Measurements from ENCODE around the gene PRLR.

DNA sequence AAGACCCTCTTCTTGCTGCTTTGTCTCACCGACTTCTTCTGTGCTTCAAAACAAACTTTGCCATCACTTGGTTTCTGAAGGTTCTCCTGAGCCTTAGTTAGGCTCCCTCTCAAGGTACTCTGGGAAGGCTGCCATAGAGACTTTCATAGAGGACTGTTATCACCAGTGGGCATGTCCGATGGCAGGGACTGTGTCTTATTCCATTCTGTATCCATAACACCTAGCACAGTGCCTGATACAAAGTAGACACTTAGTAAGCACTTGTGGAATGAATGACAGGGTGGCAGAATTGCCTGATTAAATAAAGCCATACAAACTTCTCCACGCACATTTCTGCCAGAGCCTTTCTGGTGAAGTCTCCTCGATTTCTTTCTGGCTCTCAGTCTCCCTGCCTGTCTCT, 215.2 kb downstream of the PRLR start:
- TF ChIP-seq CTCF (IDR thresholded peaks at IDR 0.05) (no peak), POLR2A (IDR thresholded peaks at IDR 0.05) (no peak)

All from right lobe of liver (tissue), 4 donors.